ENCODE measurements around the gene FANCD2OS.
"Not testable (repeated sequence)": the region's sequence is repeated elsewhere in the genome, so short reads cannot be mapped to it uniquely, and the experiment has no call there.

FANCD2OS gene

DNA sequence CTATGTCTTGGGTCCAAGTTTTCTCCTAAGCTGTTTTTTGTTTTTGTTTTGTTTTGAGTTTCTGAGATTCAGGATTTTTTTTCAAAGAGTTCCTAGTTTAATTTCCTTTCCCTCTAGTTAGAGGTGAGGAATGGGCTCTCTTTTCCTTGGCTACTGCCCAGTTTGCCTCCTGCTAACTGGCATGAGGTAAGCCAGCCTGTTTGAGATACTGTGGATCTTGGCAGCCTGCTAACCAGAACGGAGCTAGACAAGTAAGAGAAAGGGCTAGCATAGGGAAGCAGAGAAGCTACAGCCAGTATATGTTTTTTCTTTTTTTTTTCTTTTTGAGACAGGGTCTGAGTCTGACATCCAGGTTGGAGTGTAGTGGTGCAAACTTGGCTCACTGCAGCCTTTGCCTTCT lies 17.3 kb downstream of the FANCD2OS start:
- not testable (repeated sequence) for H3K9ac ChIP-seq (ENCODE audit: low read length); H3K4me1 ChIP-seq (ENCODE audit: control insufficient read depth, low read depth, low read length); H3K27me3 ChIP-seq (ENCODE audit: control insufficient read depth, insufficient read depth, low read length); H3K27ac ChIP-seq (ENCODE audit: low read length); H3K9me3 ChIP-seq (ENCODE audit: control insufficient read depth, low read depth, low read length); H3K4me3 ChIP-seq (ENCODE audit: low read length)
- peaks cover 70% of the 10 kb centered on the region for H3K36me3 ChIP-seq (ENCODE audit: control insufficient read depth, low read depth, low read length)

DNA sequence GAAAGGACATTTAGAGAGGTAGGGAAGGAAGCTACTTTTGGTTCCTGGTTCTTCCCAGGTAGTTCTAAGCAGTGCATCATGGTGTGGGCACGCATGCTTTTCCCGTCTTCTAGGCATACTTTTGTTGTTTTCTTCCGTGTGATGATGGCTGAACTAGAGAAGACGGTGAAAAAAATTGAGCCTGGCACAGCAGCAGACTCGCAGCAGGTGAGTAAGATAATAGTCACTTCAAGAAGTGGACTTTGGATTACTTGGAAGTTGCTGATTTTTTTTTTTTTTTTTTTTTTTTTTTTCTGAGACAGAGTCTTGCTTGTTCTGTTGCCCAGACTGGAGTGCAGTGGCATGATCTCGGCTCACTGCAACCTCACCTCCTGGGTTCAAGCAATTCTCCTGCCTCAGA lies 17.9 kb downstream of the FANCD2OS start:
- Histone ChIP-seq H3K9ac (ENCODE audit: low read length) (no peak overlapping the region), H3K9me3 (ENCODE audit: control insufficient read depth, low read depth, low read length) (no peaks in the 10 kb centered on the region), H3K27ac (ENCODE audit: low read length) (no peak overlapping the region), H3K4me1 (ENCODE audit: control insufficient read depth, low read depth, low read length) (no peaks in the 10 kb centered on the region), H3K36me3 (ENCODE audit: control insufficient read depth, low read depth, low read length) (peaks cover 67% of the 10 kb centered on the region), H3K27me3 (ENCODE audit: control insufficient read depth, insufficient read depth, low read length) (no peaks in the 10 kb centered on the region), H3K4me3 (ENCODE audit: low read length) (no peak overlapping the region)

DNA sequence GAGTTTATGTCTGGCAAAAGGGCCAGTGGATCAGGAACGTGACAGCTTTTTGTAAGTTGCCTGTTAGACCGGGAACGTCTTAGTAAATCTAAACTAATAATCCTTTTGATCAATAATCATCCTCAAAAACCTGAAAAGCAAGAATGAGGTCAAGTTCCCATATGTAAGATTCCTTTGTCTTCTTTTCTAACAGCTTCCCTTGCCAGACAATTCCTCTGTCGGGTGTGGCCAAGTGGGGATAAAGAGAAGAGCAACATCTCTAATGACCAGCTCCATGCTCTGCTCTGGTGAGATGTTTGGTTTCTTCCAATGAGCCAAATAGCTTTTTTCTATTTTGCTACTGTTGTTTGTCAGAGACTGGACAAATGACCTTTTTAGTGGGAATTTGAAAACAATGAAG lies 19.8 kb downstream of the FANCD2OS start:
- H3K9ac ChIP-seq (ENCODE audit: low read length), result no peak overlapping the region
- H3K4me1 ChIP-seq (ENCODE audit: control insufficient read depth, low read depth, low read length), result no peaks in the 10 kb centered on the region
- peaks cover 68% of the 10 kb centered on the region for H3K36me3 ChIP-seq (ENCODE audit: control insufficient read depth, low read depth, low read length)
- no peaks in the 10 kb centered on the region for H3K9me3 ChIP-seq (ENCODE audit: control insufficient read depth, low read depth, low read length)
- H3K27me3 ChIP-seq (ENCODE audit: control insufficient read depth, insufficient read depth, low read length), result no peaks in the 10 kb centered on the region
- H3K4me3 ChIP-seq (ENCODE audit: low read length), result no peak overlapping the region
- no peak overlapping the region for H3K27ac ChIP-seq (ENCODE audit: low read length)

DNA sequence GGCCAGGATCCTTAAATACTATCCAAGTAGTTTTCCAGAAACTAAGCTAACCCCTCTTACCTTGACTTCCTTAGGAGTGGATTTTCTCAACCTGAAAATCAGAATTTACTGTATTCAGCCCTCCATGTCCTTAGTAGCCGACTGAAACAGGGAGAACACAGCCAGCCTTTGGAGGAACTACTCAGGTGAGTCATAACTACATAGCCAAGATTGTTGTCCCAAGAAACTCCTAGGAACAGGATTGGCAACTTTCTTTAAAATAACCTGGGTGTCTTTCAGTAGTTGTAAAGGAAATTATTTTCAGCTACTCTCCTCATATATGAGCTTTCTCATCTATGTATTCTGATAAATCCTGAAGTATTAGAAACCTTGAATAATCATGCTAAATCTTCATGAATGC lies 22.3 kb downstream of the FANCD2OS start:
- no peak overlapping the region for H3K9ac ChIP-seq (ENCODE audit: low read length)
- no peaks in the 10 kb centered on the region for H3K27me3 ChIP-seq (ENCODE audit: control insufficient read depth, insufficient read depth, low read length)
- no peaks in the 10 kb centered on the region for H3K4me1 ChIP-seq (ENCODE audit: control insufficient read depth, low read depth, low read length)
- no peak overlapping the region for H3K4me3 ChIP-seq (ENCODE audit: low read length)
- no peak overlapping the region for H3K27ac ChIP-seq (ENCODE audit: low read length)
- no peaks in the 10 kb centered on the region for H3K9me3 ChIP-seq (ENCODE audit: control insufficient read depth, low read depth, low read length)
- H3K36me3 ChIP-seq (ENCODE audit: control insufficient read depth, low read depth, low read length), result peaks cover 73% of the 10 kb centered on the region

DNA sequence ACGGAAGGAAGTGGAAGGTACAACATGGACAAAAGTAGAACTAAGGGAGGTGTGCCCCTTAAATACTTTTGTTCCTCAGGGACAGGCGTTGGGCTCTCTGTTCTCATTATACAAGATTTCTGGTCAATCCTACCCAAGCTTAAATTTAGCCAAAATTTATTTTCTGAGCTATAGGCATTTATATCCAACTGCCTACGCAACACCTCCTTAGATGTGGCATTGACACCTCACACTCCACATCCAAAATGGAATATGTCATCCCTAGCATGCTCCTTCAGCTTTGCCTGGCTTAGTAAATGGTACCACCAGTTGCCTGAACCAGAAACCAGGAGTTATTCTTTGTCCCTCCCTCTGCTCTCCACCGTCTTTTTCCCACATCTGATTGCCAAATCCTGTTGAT lies 26.2 kb downstream of the FANCD2OS start:
- Histone ChIP-seq H3K27ac (ENCODE audit: low read length) (no peak overlapping the region), H3K27me3 (ENCODE audit: control insufficient read depth, insufficient read depth, low read length) (no peaks in the 10 kb centered on the region), H3K4me3 (ENCODE audit: low read length) (no peak overlapping the region), H3K4me1 (ENCODE audit: control insufficient read depth, low read depth, low read length) (no peaks in the 10 kb centered on the region), H3K9me3 (ENCODE audit: control insufficient read depth, low read depth, low read length) (no peaks in the 10 kb centered on the region), H3K36me3 (ENCODE audit: control insufficient read depth, low read depth, low read length) (peaks cover 65% of the 10 kb centered on the region), H3K9ac (ENCODE audit: low read length) (no peak overlapping the region)

DNA sequence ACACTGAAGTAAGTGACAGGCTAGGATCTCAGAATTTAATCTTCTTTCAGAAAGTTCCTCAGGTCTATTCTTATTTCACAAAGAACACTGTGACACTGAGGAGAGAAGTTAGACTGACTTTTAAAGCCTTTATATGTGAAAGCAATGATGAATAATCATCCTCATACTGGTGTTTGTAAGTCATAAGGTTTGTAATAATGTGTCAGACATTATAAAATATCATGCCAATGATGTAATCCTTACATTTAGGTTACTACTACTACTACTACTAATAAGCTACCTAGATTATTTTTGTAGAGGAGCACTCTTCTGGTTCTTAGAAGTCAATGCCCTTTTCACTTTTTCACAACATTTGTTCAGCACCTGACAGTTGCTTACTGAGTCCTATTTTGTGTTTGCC lies 33.4 kb downstream of the FANCD2OS start:
- no peaks in the 10 kb centered on the region for H3K9me3 ChIP-seq (ENCODE audit: control insufficient read depth, low read depth, low read length)
- no peak overlapping the region for H3K4me3 ChIP-seq (ENCODE audit: low read length)
- H3K36me3 ChIP-seq (ENCODE audit: control insufficient read depth, low read depth, low read length), result peaks cover 38% of the 10 kb centered on the region

DNA sequence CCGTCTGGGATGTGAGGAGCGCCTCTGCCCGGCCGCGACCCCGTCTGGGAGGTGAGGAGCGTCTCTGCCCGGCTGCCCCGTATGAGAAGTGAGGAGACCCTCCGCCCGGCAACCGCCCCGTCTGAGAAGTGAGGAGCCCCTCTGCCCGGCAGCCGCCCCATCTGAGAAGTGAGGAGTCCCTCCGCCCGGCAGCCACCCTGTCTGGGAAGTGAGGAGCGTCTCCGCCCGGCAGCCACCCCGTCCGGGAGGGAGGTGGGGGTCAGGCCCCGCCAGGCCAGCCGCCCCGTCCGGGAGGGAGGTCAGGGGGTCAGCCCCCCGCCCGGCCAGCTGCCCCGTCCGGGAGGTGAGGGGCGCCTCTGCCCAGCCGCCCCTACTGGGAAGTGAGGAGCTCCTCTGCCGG lies 38.0 kb downstream of the FANCD2OS start:
- H3K27ac ChIP-seq (ENCODE audit: low read length); H3K27me3 ChIP-seq (ENCODE audit: control insufficient read depth, insufficient read depth, low read length); H3K9me3 ChIP-seq (ENCODE audit: control insufficient read depth, low read depth, low read length); H3K9ac ChIP-seq (ENCODE audit: low read length); H3K4me3 ChIP-seq (ENCODE audit: low read length); H3K4me1 ChIP-seq (ENCODE audit: control insufficient read depth, low read depth, low read length): not testable (repeated sequence)
- peaks cover 50% of the 10 kb centered on the region for H3K36me3 ChIP-seq (ENCODE audit: control insufficient read depth, low read depth, low read length)

More for the DNA sequence above, 33.4 kb downstream of the FANCD2OS start:
- H3K27me3 ChIP-seq (ENCODE audit: control insufficient read depth, insufficient read depth, low read length), result no peaks in the 10 kb centered on the region
- no peak overlapping the region for H3K9ac ChIP-seq (ENCODE audit: low read length)
- H3K27ac ChIP-seq (ENCODE audit: low read length), result no peak overlapping the region
- no peaks in the 10 kb centered on the region for H3K4me1 ChIP-seq (ENCODE audit: control insufficient read depth, low read depth, low read length)

DNA sequence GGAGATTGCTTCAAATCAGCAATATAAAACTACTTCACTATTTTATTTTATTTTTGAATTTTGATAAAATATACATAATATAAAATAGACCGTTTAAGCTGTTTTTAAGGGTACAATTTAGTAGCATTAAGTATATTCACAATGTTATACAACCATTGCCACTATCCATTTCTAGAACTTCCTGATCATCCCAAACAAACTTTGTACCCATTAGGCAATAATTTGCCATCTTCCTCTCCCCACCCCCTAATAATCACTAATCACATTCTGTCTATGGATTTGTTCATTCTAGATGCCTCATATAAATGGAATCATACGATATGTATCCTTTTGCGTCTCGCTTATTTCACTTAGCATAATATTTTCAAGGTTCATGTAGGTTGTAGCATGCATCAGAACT lies 53.0 kb downstream of the FANCD2OS start:
- no peaks in the 10 kb centered on the region for H3K9me3 ChIP-seq (ENCODE audit: control insufficient read depth, low read depth, low read length)
- no peak overlapping the region for H3K9ac ChIP-seq (ENCODE audit: low read length)
- no peak overlapping the region for H3K4me3 ChIP-seq (ENCODE audit: low read length)
- H3K36me3 ChIP-seq (ENCODE audit: control insufficient read depth, low read depth, low read length), result peaks cover 15% of the 10 kb centered on the region
- no peaks in the 10 kb centered on the region for H3K4me1 ChIP-seq (ENCODE audit: control insufficient read depth, low read depth, low read length)
- H3K27ac ChIP-seq (ENCODE audit: low read length), result no peak overlapping the region
- no peaks in the 10 kb centered on the region for H3K27me3 ChIP-seq (ENCODE audit: control insufficient read depth, insufficient read depth, low read length)

All from iPS-18a (cell line).